ENCODE data around the gene ERI3. TPM values are rescaled to one million over a fixed set of nuclear protein-coding genes. Genes with fewer than 3 reads are reported as not detected.

Gene ERI3
- total RNA-seq, 2 donors from 2014 or later = 71.9 to 92.1 TPM

DNA sequence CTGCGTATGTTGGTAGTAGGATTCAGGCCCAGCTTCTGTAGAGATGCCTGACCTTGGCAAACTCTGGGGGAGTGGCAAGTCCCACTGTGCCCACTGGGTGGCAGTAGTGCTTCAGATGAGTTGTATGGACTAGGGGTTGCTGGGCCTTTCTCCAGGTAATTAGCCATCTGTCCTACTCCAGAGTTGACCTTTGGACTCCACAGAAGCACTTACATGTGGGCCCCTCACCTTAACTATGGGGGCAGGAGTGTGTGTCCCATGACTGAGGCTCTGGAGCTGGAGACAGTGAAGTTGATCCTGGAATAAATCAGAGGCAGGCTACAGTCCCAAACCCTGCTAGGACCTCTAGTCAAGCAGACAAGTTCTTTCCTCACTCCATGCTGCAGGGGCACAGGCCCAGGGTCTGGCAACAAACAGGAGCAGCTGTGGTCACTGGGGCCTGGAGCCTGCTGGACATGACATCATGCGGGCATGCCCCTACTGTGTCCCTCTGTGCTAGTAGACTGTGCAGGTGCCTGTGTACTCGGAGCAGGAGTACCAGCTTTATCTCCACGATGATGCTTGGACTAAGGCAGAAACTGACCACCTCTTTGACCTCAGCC is 137.1 kb downstream of the ERI3 start:
- Histone ChIP-seq H3K4me3 (ENCODE audit: low read length) (no peak overlapping the region), H3K36me3 (ENCODE audit: control insufficient read depth, insufficient read depth, low read length) (peaks cover 68% of the 10 kb centered on the region), H3K4me1 (ENCODE audit: control insufficient read depth, insufficient read depth, low read length) (no peaks in the 10 kb centered on the region), H3K9ac (ENCODE audit: extremely low read depth, low read length, poor library complexity, severe bottlenecking) (no peak overlapping the region), H3K27me3 (ENCODE audit: control insufficient read depth, insufficient read depth, low read length, poor library complexity, severe bottlenecking) (no peaks in the 10 kb centered on the region), H3K27ac (ENCODE audit: low read depth, low read length) (no peak overlapping the region), H3K9me3 (ENCODE audit: control insufficient read depth, low read length) (no peaks in the 10 kb centered on the region)
- Mint-ChIP-seq H3K9me3 (no peaks in the 10 kb centered on the region), H3K4me1 (peaks cover 7% of the 10 kb centered on the region), H3K36me3 (ENCODE audit: low read depth) (peaks cover 41% of the 10 kb centered on the region), H3K27ac (no peak overlapping the region), H3K27me3 (ENCODE audit: insufficient read depth) (no peaks in the 10 kb centered on the region), H3K4me3 (no peak overlapping the region)
- DNase-seq = peak; percentile 97
- WGBS, 2 experiments (ENCODE audit: insufficient coverage in 1 of 2, insufficient read length in 1 of 2) = 86 to 88% methylated on average over 3 to 4 of the region's 4 CpGs
- peak; percentile 95 for TF ChIP-seq CTCF (conservative IDR thresholded peaks at IDR 0.05)

DNA sequence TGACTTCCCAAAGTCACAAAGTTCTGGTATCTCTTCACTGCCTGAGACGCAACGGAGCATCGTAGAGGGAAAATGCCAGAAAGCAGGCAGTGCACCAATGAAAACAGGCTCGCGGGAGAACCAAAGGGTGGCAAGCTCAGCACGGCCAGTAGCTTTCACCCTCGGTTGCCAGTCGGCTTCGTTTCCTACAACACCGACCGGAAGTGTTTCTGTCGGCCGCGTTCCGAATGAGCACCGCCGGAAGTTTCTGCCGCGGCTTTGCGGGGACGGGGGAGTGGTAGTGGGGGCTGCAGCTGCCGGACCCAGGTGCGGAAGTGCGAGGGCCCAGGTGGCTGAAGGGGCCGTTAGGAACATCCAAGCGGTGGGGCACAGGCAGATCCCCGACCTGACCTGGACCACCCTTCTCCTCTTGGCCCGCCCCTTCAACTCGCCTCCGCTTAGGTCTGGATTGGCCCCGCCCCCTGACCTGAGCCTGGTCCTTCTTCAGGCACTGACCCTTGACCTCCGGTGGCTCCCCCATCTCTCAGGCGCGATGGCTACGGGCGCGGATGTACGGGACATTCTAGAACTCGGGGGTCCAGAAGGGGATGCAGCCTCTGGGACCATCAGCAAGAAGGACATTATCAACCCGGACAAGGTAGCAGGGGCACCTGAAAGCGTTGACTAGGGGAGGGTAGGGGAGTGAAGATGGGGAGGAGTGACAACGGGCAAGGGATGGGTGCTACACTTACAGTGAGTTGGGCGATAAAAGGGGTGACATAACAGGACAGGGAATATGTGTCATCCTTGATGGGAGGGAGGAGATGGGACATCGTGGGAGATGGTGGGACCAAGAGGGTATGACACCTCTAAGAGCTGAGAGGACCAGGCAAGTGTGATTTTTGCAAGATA is 141.6 kb downstream of the ERI3 start, which contains the start of gene DMAP1:
TSS of gene DMAP1 (plus strand) at position 250 of the 891 bp plus-strand sequence. CDS start at position 533, 283 bp downstream.
- Mint-ChIP-seq H3K27ac (peak within 1 kb of the TSS; percentile 75), H3K4me1 (peaks cover 7% of the 10 kb centered on the region), H3K4me3 (peak within 1 kb of the TSS; percentile 89), H3K36me3 (ENCODE audit: low read depth) (peaks cover 22% of the 10 kb centered on the region), H3K27me3 (ENCODE audit: insufficient read depth) (peaks cover 7% of the 10 kb centered on the region), H3K9me3 (no peaks in the 10 kb centered on the region)
- H3K36me3 ChIP-seq (ENCODE audit: control insufficient read depth, insufficient read depth, low read length) = peaks cover 39% of the 10 kb centered on the region
- H3K27ac ChIP-seq (ENCODE audit: low read depth, low read length) = no peak within 1 kb of the TSS
- peak within 1 kb of the TSS; percentile 38 for H3K9ac ChIP-seq (ENCODE audit: extremely low read depth, low read length, poor library complexity, severe bottlenecking)
- no peaks in the 10 kb centered on the region for H3K9me3 ChIP-seq (ENCODE audit: control insufficient read depth, low read length)
- peak within 1 kb of the TSS; percentile 97 for H3K4me3 ChIP-seq (ENCODE audit: low read length)
- peaks cover 8% of the 10 kb centered on the region for H3K27me3 ChIP-seq (ENCODE audit: control insufficient read depth, insufficient read depth, low read length, poor library complexity, severe bottlenecking)
- peak; percentile 94 for DNase-seq
- TF ChIP-seq CTCF (conservative IDR thresholded peaks at IDR 0.05) = no peak
- H3K4me1 ChIP-seq (ENCODE audit: control insufficient read depth, insufficient read depth, low read length) = no peaks in the 10 kb centered on the region
- WGBS, 2 experiments (ENCODE audit: insufficient coverage in 1 of 2, insufficient read length in 1 of 2) = 1 to 9% methylated on average over 13 to 44 of the region's 44 CpGs

DNA sequence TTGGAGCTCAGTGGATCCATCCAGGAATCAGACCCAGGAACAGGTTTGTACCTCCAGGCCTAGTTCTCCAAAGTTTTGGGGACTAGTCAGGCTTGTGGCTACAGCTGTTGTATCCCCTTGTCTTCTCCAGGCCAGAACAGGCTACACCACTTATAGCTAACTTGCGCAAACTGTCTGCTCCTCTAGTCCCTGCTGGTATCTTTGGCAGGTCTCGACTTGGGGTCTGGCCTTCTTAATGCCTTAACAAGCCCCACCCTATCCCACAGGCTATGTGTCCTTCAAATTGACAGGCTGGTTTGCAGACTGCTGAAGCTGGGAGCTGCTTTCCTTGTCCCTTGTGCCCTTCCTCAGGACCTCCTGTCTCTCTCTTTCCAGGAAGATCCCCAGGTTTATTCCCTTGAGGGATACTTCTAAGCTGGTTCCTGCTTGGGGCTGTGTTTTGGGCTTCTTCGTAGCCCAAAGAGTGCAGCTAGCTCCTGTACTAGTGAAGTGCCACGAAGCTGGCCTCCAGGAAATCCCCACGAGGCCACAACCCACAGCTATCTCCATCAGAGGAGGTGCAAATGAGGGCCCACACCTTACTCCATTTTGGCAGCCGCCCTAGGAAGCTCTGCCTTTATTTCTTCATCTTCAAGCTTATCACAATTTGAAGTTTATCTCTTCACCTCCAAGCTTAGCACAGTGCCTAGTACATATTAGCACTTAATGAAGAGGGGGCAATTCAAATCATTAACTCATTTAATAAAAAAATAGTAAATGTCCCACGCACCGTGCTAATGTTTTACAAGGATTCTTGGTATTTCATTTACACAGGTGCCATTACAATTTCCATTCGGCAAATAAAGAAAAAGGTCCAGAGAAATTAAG is 142.5 kb downstream of the ERI3 start:
- Histone ChIP-seq H3K4me1 (ENCODE audit: control insufficient read depth, insufficient read depth, low read length) (no peaks in the 10 kb centered on the region), H3K27ac (ENCODE audit: low read depth, low read length) (no peak overlapping the region), H3K9ac (ENCODE audit: extremely low read depth, low read length, poor library complexity, severe bottlenecking) (no peak overlapping the region), H3K27me3 (ENCODE audit: control insufficient read depth, insufficient read depth, low read length, poor library complexity, severe bottlenecking) (peaks cover 13% of the 10 kb centered on the region), H3K36me3 (ENCODE audit: control insufficient read depth, insufficient read depth, low read length) (peaks cover 32% of the 10 kb centered on the region), H3K4me3 (ENCODE audit: low read length) (peak overlapping the region; percentile 97), H3K9me3 (ENCODE audit: control insufficient read depth, low read length) (no peaks in the 10 kb centered on the region)
- Mint-ChIP-seq H3K36me3 (ENCODE audit: low read depth) (peaks cover 17% of the 10 kb centered on the region), H3K27me3 (ENCODE audit: insufficient read depth) (peaks cover 10% of the 10 kb centered on the region), H3K9me3 (no peaks in the 10 kb centered on the region), H3K4me3 (peak overlapping the region; percentile 89), H3K27ac (peak overlapping the region; percentile 75), H3K4me1 (peaks cover 7% of the 10 kb centered on the region)
- TF ChIP-seq CTCF (conservative IDR thresholded peaks at IDR 0.05) = no peak
- WGBS, 2 experiments (ENCODE audit: insufficient coverage in 1 of 2, insufficient read length in 1 of 2) = 74 to 86% methylated on average over 7 to 9 of the region's 9 CpGs
- DNase-seq = no peak

Measured in endodermal cell (in vitro differentiated cells).